Inferior parietal cortex (tissue), 1 donor: Measurements from ENCODE around the gene EBLN2.
"Not testable (repeated sequence)": the region's sequence is repeated elsewhere in the genome, so short reads cannot be mapped to it uniquely, and the experiment has no call there.

ENCODE experiments used
- DNase-seq: peaks from one replicate; pipeline ENCODE4 v3.0.0-alpha.2; 2016; ENCODE audit errors: extremely low spot score

EBLN2 gene

DNA sequence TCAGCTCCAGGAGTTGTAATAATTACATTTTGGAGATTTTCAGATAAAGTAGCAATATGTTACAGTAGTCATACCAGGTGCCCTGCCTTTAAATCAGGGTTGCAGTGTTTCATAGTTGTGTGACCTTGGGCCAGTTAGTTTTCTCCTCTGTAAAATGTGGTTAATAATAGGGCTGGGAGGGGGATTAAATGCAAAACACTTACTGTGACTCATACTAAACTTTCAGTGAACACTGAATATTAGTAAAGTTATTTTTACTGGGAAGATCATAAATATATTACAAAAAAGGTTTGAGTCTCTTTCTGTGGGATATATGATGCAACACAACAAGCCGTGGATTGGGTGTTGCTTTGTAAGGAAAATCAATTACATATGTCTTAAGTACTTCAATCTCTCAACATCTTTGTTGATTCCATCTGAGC is 1.1 kb upstream of the EBLN2 start:
- no peak for DNase-seq

DNA sequence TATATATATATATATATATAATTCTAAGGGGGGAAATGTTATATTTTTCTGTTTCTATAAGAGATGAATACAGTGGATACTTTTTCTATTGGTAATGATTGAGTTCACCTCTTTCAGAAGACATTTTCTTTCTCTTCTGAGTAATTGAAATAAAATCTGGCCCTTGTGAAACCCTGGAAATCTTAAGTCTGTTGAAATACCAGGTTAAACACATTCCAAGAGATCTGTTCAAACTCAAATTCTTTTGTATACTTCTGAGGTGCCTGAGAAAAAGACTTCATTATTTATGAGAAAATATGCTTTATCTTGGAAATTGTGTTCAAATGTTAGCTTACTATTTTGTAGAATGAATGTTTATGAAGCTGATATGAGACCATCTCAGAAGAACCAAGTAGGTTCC is 4.8 kb downstream of the EBLN2 start:
- DNase-seq = not testable (repeated sequence)

DNA sequence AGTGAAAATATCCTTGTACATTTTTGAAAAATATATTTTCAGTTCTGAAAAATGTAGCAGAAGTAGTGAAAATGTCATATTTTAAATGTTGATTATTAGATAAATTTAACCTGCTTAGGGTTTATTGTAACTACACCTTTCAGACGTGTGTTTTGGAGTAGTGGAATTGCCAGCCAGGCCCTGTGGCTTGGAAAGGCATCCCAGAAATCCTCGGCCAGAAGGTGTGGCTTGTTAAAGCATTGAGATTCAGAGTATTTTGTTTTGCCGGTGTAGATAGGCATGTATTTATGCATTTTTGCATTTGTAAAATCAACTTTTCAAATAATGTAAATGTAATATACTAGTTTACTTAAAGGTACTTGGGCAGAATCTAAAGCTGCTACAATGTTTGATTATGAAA is 7.0 kb downstream of the EBLN2 start:
- no peak for DNase-seq

DNA sequence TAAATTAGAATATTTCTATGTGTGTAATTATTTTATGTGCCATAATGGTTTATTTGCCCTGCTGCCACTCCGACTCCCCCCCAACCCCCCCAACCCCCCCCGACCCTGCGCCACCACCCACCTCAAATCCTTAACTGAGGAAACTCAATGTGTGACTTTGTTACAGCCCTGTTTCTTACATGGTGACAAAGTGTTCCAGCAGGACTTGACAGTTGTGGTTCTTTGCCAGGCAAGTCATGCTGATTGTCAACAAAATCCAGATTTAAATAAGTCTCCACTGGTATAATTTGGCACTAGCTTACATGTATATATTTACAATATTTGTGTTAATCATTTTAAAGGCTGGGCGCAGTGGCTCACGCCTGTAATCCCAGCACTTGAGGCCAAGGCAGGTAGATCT is 7.7 kb downstream of the EBLN2 start:
- no peak for DNase-seq

DNA sequence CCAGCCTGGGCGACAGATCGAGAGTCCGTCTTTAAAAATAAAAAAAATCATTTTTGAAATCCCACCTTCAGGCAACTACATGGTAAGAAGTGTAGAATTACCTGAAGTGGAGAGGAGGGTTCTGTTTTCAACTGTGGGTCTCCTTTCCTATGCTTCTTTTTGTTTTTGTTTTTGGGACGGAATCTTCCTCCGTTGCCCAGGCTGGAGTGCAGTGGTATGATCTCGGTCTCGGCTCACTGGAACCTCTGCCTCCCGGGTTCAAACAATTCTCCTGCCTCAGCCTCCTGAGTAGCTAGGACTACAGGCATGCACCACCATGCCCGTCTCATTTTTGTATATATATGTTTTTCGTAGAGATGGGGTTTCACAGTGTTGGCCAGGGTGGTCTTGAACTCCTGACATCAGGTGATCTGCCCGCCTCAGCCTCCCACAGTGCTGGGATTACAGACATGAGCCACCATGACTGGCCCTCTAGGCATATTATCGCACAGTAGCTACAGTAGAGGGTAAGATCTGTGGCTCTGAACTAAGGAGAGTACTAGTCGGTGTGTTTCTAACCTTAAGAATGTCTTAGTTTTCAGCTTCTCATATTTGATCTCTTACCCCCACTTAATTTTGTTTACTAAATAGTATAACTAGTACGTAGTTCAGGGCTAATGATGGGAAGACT is 8.5 kb downstream of the EBLN2 start:
- no peak for DNase-seq

DNA sequence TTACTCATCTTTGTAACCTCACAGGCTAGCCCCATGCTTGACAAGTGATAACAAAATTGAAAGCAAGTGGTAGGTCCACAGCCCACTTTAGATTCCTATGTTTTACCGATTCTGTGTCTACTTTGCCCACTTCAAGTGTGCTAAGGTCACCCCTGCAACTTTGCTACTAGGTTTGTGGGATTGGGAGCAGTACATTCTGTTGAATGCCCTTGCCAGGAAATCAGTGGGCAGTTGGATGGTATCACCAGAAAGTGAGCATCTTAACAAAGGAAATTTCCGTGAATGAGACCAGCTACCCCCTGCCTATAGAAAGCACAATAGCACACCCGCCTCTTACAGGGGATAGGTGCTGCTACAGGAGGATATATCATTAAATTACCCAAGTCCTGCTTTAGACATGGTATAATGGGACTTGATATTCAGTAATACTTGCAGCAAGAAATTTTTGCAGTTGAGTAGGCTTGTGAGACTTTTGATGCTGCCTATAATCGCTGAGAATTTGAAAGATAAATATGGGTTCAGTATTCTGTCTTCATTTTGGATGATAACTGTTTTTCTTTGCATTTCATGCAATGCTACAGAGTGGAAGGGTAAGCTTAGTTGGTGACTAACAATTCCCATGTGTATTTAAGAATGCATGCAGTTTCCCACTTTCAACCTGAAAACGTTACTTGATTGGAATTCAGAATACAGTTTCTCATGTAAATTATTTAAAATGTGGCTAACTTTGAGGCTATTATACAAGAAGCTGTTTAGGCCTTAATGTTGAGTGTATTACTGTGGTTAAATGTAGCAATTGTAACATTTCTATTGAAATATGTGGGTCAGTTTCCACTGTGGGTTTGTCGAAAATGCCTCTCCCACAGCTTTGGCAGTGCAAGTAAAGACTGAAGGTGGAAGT is 9.5 kb downstream of the EBLN2 start:
- no peak for DNase-seq

DNA sequence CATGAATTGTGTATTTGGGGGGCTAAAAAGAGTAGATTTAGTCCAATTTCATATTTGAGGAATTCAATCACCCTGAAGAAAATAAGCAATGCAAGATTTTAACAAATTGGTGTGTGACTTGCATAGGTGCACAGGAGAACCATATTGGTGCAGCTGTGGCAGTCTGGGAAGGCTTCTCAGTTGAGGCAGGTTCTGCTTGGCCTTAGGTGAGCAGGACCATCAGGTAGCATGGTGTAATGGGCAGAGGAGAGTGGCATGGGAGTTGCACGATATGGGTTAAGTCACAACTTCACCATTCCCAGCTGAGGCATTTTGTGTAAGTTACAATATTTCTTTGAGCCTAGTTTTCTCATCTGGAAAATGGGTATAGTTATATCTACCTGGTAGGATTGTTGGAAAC is 10.5 kb downstream of the EBLN2 start:
- DNase-seq = no peak

DNA sequence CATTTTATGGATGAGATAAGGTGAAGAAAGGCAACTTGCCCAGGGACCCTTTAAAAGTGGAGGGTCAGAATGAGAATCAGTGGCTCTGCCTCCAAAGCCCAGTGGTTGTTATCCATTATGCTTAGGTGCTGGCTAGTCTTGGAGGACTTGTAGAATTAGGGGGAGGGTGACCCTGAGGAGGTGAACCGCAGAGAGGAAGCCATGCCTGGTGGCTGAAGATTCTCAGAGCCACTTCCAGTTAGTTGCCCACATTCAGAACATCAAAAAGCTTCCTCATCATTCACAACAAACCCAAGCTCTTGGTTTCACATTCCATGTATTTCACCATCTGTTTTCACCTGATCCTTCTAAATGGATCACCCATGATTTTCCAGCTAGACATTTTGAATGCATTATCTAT is 11.2 kb downstream of the EBLN2 start:
- no peak for DNase-seq

DNA sequence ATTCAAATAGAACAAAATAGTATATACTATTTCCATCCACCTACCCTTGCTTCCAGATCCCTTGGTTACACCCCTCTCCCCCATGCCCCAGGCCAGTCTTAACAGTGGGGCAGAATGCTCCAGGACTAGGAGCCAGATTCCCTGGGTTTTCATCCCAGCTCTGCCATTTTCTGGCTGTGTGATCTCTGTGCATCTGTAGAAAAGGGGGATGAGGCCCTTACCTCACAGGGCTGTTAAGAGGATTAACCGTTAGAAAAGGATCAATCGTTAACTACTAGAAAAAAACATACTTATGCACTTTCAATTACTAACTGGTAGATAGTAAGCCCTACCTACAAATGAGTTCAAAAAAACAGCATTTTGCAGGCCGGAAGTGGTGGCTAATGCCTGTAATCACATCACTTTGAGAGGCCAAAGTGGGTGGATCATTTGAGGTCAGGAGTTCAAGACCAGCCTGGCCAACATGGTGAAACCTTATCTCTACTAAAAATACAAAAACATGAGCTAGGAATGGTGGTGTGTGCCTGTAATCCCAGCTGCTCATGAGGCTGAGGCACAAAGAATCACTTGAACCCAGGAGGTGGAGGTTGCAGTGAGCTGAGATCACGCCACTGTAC is 11.7 kb downstream of the EBLN2 start:
- DNase-seq = no peak

DNA sequence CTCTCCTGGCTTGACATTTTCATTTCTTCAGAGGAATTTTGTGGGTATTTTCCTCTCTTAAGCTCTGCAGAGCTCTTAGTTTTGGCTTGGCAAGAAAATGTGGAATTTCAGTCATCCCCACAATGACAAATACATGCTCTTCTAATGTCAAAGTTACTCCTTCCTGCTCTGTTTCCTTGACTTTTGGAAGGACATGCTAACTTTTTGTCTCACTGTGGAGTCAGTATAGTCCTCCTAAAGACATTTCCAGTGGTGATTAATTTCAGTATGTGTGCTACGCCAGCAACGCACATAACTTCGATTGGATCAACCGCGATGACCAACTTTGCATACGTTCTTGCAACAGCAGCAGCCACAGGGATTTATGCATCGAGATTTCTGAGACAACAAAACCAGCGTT is 13.3 kb downstream of the EBLN2 start:
- DNase-seq = no peak

DNA sequence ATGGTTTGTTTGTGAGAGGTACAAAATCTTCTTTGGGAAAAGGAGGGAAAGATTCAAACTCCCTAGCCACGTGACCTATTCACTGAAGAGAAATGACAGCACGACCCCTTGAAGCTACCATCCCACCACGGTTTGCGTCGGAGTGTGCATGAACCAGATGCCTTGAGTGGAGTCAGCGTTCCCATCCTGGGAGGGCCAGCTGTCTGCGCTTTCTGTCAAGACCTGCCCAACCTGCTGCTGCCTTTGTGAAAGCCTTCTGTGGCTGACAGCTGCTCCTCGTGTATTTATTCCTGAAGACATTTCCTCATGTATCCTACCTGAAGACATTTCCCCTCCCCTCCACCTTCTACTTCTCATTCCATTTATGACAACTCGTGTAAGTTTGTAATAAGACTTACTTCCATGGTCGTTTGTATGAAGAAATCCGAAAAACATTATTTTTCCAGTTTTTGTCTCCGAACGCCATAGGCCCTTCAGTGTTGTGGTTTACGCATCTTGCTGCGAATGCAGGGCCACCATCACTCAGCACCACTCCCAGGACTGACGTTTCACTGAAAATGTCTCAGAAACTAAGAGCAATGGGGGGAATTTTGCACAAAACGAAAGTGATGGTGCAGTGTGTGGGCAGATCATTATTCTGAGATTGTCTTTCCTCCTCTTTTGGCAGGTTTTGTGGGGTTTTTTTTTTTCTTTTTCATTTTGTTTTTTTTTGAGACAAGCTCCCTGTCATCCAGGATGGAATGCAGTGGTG is 18.9 kb downstream of the EBLN2 start:
- DNase-seq = no peak

DNA sequence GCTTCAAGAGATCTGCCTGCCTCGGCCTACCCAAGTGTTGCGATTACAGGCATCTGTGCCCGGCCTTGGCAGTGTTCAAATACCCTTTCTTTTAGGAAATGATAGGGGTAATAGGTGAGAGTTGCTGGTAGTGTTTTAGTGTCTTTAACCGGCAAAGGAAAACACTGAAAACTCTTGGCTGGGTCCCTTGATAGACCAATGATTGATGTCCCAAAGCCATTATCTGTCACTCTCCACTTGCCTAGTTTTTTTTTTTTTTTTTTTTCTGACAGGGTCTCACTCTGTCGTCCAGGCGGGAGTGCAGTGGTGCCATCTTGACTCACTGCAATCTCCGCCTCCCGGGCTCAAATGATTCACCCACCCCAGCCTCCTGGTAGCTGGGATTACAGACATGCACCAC is 19.7 kb downstream of the EBLN2 start:
- no peak for DNase-seq

DNA sequence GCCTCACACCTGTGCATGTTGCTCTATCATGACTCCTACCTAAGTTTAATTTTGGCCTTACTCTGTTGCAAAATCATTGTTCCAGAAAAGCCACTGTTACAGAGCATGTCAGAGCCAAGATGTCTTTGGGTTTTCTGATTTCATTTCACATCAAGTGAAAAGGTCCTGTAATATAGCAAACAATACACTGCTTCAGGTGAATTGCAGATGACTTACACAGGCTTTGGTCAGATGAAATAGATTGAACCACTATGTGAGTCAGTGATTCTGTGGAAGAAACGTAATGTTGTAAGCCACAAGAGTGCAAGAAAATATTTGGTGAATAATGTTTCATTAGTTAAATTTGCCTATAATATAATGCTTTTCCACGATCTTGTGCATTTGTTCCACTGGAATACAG is 22.7 kb downstream of the EBLN2 start:
- DNase-seq = no peak

DNA sequence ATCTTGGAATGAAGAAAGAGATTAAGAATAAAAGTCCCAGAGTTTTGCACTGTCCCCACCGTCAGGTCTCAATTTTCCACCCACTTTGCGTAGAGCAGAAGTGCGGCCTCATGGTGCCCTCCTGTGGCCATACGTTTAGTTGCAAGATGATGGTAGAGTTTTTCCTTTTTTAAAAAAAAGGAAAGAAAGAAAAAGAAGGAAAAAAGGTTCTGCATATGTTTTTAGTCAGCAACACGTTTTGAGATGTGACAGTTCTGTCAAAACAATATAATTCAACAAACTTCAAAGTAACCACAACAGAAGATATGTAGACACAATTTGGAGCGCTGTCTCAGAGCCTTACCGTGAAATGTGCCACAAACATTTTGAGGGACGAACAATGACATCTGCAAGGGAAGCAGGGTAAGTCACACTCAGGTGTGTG is 24.6 kb downstream of the EBLN2 start:
- DNase-seq = peak; percentile 75

DNA sequence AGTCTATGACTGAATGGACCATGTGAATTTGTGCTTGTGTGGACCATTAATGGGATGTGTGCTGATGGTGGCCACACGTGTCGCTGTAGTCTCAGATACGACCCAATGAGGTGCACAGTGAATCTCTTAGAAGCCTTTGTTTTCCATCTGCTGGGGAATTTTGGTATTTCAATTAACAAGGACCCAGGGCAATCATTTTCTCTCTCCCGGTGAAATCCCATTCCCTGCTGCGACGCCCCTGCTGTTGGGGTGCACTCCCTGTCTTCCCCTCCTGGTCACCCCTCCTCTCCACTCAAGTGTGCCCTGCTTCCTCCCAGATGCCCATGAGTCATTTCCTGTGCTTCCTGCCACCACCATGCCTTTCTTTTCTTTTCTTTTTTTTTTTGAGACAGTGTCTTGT is 32.7 kb downstream of the EBLN2 start:
- DNase-seq = no peak

DNA sequence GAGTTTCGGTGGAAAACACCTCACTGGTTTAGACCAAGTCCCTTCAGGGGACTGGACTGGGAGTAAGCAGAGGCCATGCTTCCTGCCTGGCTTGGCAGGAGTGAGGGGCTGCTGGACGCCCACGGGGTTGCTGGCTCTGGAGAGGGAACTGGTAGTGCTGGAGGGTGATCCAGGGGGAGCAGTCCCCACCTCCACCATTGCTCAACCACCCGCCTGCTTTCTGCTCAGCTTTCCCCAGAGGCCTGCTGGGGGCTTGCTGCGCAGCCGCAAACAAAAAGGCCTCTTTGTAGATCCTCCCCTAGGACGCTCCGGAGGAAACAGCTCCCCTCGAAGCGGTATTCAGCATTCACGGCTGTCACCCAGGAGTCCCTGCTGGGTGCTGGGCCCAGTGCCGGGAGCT is 33.5 kb downstream of the EBLN2 start:
- DNase-seq = no peak

DNA sequence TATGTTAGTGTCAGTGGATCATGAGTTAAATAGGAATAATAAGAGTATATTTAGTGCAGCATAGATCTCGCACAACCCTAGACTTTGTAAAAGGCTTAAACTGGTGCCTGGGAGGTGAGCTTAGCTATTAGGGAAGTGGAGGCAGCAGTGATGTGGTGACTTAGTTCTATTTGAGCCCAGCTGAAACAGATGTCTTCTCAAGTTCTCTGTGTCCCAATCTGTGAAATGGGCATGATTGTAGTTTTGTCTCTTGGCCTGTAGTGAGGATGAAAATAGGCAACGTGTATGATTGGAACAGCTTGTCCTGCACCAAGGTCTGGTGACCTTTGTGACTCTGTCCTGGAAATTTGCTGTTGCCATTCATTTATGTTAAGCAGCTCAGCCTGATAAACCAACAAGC is 34.7 kb downstream of the EBLN2 start:
- DNase-seq = no peak

DNA sequence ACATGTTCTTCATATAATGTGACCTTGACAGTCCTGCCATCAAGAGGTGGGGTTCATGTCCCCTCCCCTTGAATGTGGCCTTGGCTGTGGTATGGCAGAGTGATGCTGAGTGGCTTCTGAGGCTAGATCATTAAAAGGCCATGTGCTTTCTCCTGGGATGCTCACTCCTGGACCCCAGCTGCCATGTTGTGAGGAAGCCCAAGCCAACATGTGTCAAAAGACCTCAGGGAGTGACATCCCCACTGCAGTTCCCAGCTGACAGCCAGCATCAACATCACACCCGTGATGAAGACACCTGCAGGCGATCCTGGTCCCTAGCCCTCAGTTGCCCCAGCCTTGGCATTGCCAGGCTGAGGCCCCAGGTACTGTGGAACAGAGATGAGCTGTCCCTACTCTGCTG is 36.6 kb downstream of the EBLN2 start:
- DNase-seq = no peak

DNA sequence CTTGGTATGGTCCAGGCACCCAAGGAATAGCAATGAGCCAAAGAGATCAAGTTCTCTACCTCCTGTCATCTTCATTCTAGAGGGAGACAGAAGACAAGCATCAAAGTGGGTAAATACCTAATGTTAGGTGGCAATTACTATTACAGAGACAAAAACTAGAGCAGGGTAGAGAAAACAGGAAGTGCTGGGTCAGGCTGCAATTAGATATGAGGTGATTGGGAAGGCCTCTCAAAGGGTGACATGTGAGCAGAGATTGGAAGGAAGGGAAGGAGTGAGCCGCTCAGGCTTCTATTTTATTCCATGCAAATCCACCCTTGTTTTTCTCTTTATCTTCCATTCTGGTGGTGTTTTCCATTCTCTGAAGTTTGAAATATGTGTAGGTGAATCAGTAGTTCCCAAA is 37.4 kb downstream of the EBLN2 start:
- DNase-seq = no peak

DNA sequence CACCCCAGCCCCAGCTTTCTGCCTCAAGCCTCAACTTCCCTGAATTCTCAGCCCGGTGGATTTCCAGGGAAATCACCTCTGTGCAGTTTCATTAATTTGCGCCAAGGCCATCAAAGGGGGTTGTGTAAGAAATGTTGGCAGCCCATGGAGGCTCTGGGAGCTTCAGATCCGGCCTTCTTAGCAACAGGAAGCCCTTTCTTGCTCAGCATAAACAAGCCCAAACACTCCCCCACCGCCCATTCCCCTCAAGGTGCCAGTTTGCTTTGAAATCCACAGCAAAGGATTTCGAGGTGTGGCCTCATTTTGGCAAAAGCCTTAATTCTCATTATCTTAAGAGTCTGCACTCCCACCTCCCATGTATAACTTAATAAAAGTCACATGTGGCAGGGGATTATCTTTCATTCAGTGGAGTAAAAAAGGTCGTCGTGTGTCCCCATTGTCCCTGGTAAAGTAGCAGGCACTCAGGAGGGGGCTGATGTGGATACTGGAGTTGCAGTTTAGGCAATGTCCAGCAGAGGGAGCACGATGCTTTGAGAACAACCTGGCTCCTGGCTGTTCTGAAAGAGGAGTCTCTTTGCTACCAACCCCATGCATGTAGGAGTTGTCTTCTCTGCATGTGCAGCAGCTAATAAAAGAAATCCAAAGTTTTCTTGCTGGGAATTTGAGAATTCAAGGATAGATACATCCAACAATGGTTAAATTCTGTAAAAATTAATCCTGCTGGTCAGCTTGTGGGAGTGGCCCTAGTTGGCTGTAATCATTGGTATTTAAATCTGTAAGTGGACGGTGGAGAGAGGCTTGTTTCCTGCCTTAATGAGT is 39.5 kb downstream of the EBLN2 start:
- peak; percentile 97 for DNase-seq

DNA sequence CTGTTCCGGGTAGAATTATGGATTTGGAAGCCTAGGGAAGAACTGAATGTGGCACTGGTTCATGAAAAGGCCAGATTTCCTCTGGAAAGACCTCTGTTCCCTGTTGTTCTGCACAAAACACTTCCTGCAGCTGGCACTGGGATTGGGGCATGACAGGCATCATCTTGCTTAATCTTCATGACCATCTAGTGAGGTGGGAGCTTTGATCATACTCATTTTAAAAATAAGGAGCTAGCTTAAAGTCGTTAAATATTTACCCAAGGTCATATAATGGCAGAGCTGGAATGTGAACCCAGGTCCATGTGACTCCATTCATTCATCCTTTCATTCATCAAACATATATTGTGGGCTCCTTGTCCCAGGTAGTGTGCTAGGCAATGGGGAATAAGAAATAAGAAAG is 40.4 kb downstream of the EBLN2 start:
- no peak for DNase-seq
